ENCODE results near the gene NXN.

- TF ChIP-seq CTCF (IDR thresholded peaks at IDR 0.05) (no peak), POLR2A (IDR thresholded peaks at IDR 0.05) (no peak)
Observed at GRCh38 chr17:806781-807522, 172.6 kb downstream of the NXN start.
